ENCODE measurements around the gene OSTN.
"Not testable (repeated sequence)": the region's sequence is repeated elsewhere in the genome, so short reads cannot be mapped to it uniquely, and the experiment has no call there.

OSTN gene

DNA sequence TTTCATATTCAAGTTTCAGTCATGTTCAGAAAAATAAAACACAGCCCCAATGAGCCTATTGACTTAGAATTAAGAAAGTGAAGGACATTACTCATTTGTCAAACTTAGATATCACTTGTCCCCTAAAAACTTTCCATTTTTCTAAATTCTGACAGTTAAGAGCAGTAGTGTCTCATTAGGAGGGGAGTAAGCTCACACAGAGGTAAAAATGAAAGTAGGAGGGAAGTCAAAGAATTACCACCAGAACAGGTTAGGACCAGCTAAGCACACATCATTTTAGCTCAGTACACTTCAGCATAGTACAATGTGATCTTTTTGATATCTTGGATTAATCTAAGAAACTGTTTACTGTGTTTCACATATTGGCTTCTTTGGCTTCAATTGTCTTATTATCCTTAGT lies 64.3 kb downstream of the OSTN start:
- H3K4me3 ChIP-seq (replicated peaks in 1 of 2; ENCODE audit: low read depth in 2 of 2, low read length in 2 of 2) = no peak overlapping the region
- DNase-seq (ENCODE audit: low read depth in 2 of 2) = no peak
- TF ChIP-seq, protein P1, sequence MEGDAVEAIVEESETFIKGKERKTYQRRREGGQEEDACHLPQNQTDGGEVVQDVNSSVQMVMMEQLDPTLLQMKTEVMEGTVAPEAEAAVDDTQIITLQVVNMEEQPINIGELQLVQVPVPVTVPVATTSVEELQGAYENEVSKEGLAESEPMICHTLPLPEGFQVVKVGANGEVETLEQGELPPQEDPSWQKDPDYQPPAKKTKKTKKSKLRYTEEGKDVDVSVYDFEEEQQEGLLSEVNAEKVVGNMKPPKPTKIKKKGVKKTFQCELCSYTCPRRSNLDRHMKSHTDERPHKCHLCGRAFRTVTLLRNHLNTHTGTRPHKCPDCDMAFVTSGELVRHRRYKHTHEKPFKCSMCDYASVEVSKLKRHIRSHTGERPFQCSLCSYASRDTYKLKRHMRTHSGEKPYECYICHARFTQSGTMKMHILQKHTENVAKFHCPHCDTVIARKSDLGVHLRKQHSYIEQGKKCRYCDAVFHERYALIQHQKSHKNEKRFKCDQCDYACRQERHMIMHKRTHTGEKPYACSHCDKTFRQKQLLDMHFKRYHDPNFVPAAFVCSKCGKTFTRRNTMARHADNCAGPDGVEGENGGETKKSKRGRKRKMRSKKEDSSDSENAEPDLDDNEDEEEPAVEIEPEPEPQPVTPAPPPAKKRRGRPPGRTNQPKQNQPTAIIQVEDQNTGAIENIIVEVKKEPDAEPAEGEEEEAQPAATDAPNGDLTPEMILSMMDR (IDR thresholded peaks at IDR 0.05; ENCODE audit: low read depth, low read length) = no peak

DNA sequence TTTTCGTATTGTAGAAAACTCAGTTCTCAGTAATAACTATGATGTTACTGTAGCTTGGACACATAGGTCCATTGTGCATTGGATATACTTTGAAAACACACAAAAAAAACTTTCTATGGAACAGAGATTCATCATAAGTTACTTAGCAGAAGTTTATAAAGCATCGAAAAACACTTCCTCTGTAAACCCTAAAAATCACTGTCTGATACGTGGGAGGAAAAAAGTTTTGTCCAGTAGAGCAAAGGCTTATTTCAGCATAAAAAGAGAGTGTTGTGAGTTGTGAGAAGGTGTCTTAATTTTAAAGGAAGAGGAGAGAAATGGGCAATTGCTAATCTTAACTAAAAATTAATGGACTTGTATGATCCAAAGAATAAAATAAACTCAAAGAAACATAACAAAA lies 64.8 kb downstream of the OSTN start:
- TF ChIP-seq, protein P1 (IDR thresholded peaks at IDR 0.05; ENCODE audit: low read depth, low read length) = no peak
- no peak for DNase-seq (ENCODE audit: low read depth in 2 of 2)
- no peak overlapping the region for H3K4me3 ChIP-seq (replicated peaks in 1 of 2; ENCODE audit: low read depth in 2 of 2, low read length in 2 of 2)

DNA sequence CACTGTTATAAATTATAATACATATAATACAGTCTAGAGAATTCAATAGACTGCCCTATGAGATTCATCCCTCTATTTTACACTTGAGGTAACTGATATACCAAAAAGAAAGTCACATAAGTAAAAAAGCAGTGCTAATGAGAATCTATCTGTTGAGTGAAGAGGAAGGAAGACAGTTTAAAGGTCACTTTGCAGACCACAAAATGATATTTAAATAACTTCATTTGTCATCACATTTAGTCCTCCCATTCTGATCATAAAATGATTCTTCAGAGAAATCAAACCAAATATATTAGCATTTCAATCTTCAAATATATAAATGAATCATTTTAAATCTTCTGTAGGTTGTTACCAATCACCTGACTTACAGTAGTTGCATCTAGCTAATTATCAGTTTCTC lies 69.7 kb downstream of the OSTN start:
- DNase-seq (ENCODE audit: low read depth in 2 of 2) = no peak
- no peak overlapping the region for H3K4me3 ChIP-seq (replicated peaks in 1 of 2; ENCODE audit: low read depth in 2 of 2, low read length in 2 of 2)
- TF ChIP-seq, protein P1 (IDR thresholded peaks at IDR 0.05; ENCODE audit: low read depth, low read length) = no peak

DNA sequence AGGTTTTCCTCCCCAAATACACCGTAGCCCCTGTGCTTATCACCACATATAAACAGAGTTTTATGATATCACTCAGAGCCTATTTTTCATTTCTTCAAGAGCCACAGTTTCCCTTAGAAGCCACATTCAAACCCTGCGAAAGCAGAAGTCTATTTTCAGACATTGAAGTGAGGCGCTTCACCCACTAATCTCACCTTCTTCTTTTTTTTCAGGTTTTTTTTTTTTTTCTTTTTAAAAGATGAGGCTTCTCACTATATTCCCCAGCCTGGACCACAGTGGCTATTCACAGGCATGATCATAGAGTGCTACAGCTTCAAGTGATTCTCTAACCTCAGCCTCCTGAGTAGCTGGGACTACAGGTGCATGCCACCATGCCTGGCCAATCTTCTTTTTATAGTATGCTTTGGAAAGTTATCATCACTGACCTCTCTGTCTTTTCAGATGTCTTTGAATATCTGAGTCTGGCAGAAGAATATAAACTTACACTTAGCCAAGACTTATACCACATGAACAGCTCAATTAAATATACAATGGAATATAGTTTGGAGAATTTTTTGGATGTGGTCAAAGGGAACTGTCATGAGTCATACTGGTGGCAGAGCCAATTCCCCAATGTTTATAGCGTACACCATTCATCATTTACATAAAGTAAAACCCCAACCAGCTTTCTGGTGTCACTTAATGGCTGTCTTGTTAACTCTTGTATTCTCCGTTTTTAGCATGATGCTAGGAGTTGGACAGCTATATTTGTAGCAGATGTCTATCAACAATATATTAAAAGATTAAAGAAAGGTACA lies 70.4 kb downstream of the OSTN start:
- DNase-seq (ENCODE audit: low read depth in 2 of 2) = no peak
- H3K4me3 ChIP-seq (replicated peaks in 1 of 2; ENCODE audit: low read depth in 2 of 2, low read length in 2 of 2) = no peak overlapping the region
- TF ChIP-seq, protein P1 (IDR thresholded peaks at IDR 0.05; ENCODE audit: low read depth, low read length) = no peak

DNA sequence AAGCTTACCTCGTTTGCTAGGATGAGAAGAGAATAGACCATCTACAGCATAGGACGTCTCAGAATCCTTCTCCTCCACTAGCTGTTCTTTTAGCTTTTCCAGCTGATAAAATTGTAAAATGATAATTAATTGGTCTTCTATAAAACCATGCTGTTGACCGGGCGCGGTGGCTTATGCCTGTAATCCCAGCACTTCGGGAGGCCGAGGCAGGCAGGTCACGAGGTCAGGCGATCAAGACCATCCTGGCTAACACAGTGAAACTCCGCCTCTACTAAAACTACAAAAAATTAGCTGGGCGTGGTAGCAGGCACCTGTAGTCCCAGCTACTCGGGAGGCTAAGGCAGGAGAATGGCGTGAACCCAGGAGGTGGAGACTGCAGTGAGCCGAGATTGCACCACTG lies 76.2 kb downstream of the OSTN start:
- H3K4me3 ChIP-seq (replicated peaks in 1 of 2; ENCODE audit: low read depth in 2 of 2, low read length in 2 of 2); DNase-seq (ENCODE audit: low read depth in 2 of 2): not testable (repeated sequence)

DNA sequence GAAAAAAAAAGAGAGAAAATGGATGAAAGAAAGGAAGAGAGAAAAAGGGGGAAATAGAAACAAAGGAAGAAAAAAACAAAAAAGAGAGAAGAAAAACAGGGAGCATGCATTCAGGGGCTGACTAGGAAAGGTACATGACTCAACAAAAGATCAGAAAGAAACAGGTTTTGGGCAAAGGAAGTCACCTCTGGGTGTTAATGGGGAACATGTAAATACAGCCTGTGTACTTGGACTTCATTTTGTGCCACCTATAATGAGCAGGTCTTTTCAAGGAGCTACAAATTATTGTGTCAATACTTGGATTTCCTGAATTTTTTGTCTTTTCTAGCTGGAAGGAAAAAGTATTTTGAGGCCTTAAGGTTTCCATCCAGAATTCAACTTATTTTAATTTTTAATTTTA lies 76.7 kb downstream of the OSTN start:
- TF ChIP-seq, protein P1 (IDR thresholded peaks at IDR 0.05; ENCODE audit: low read depth, low read length) = no peak
- no peak for DNase-seq (ENCODE audit: low read depth in 2 of 2)
- no peak overlapping the region for H3K4me3 ChIP-seq (replicated peaks in 1 of 2; ENCODE audit: low read depth in 2 of 2, low read length in 2 of 2)

DNA sequence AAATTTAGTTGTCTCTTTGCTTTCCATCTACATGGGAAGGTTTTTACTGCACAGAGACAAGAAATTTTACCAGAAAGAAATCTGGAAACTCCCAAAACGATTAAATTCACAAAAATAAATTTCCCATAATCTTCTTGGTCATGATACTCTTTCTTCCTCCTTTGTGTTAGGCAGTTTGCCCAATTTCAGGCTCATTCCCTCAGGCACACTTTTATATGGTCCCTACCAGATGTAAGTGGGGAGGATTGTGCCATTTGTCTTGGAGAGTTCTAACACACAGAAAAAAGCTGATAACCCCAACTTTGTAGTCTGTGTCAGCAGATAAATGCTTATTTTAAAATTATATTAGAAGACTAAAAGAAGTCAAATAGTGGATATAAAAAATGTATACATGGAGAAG lies 81.1 kb downstream of the OSTN start:
- DNase-seq (ENCODE audit: low read depth in 2 of 2) = no peak
- TF ChIP-seq, protein P1 (IDR thresholded peaks at IDR 0.05; ENCODE audit: low read depth, low read length) = no peak
- H3K4me3 ChIP-seq (replicated peaks in 1 of 2; ENCODE audit: low read depth in 2 of 2, low read length in 2 of 2) = no peak overlapping the region

Measured in cardiac fibroblast (primary cell).